Stimulated activated CD4-positive, alpha-beta T cell treated with anti-CD3 and anti-CD28 coated beads, Interleukin-4, amount 100 ng/mL, for 24 hours (primary cell): Measurements from ENCODE around the gene PPP2R1A.
"Not testable (repeated sequence)": the region's sequence is repeated elsewhere in the genome, so short reads cannot be mapped to it uniquely, and the experiment has no call there.

Experiments
- DNase-seq: peaks from one replicate; pipeline ENCODE4 v3.0.0-alpha.2; 2020

Gene PPP2R1A

DNA sequence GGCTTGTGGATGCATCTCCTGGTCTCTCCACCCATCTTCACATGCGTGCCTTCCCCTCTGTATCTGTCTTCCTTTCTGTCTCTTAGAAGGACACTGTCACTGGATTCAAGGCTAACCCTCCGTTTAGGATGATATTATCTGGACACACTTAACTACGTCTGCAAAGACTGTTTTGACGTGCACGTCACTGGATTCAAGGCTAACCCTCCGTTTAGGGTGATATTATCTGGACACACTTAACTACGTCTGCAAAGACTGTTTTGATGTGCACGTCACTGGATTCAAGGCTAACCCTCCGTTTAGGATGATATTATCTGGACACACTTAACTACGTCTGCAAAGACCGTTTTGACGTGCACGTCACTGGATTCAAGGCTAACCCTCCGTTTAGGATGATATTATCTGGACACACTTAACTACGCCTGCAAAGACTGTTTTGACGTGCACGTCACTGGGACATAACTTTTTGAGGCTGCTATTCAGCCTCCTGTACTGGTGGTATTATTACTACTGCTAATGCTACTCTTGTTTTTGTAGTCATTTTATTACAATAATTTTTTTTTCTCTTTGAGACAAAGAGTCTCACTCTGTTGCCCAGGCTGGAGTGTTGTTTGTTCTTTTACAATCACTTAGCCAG is 11.0 kb downstream of the PPP2R1A start:
- not testable (repeated sequence) for DNase-seq

GRCh38 chr19:52206481-52206880 is 16.6 kb downstream of the PPP2R1A start:
- DNase-seq = no peak

DNA sequence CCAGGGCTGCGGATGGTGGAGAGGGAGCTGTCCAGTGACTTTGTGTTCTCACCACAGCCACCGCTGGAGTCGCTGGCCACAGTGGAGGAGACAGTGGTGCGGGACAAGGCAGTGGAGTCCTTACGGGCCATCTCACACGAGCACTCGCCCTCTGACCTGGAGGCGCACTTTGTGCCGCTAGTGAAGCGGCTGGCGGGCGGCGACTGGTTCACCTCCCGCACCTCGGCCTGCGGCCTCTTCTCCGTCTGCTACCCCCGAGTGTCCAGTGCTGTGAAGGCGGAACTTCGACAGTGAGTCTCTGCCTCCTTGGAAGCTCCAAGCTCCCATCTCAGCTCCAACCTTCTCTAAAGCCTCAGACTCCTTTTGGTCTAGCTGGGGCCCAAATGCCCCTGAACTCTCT is 21.4 kb downstream of the PPP2R1A start:
- DNase-seq = no peak

DNA sequence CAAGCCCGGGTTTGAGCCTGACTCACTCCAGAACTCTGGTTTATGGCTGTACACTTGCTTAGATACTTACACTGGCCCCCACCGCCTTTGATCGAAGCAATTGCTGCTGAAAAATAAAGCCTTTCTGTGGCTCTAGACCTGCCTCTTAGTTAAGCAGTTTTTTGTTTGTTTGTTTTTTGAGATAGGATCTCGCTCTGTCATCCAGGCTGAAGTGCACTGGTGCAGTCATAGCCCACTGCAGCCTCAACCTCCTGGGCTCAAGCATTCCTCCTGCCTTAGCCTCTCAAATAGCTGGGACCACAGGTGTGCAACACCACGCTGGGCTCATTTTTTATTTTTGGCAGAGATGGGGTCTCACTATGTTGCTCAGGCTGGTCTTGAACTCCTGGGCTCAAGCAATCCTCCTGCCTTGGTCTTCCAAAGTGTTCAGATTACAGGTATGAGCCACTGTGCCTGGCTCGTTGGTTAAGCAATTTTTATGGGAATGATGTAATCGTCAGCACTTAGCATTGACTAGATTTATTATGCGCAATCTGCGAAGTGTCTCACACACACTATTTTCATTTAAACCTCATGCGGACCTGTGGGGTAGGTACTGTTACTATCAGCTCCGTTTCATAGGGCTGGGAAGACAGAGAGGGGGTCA is 22.2 kb downstream of the PPP2R1A start:
- no peak for DNase-seq

DNA sequence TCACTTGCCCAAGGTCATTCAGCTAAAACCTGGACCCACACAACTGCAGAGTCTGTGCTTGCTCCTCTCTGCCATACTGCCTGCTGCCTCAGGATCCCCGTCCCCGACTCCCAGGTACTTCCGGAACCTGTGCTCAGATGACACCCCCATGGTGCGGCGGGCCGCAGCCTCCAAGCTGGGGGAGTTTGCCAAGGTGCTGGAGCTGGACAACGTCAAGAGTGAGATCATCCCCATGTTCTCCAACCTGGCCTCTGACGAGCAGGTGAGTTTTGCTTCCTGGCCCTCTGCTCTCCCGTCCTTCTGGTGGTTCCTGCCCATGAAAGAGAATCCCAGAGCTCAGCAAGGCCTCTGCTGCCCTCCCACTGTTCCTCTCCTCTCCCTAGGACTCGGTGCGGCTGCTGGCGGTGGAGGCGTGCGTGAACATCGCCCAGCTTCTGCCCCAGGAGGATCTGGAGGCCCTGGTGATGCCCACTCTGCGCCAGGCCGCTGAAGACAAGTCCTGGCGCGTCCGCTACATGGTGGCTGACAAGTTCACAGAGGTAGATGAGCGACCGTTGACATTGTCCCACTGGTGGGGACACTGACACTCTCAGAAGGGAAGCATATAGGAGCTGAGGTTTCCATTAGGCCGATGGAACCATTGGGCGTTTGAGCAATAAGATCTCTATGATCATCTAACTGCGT is 22.9 kb downstream of the PPP2R1A start:
- no peak for DNase-seq

DNA sequence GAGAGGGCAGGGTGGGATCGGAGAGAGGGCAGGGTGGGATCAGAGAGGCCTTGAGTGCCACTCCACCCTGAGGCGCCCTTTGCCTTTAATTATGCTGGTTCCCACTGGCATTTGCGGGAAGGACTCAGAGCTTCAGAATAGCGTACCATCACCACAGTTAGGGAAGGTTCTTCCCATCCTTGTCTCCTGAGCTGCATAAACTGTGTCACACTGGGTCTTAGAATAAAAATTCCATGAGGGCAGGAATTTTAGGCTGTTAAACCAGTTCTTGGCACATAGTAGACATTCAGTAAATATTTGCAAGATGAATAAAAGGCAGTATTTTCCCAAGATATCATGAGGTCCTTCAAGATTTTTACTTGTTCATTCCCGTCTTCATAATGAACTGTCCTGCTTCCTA is 24.4 kb downstream of the PPP2R1A start:
- DNase-seq = no peak

DNA sequence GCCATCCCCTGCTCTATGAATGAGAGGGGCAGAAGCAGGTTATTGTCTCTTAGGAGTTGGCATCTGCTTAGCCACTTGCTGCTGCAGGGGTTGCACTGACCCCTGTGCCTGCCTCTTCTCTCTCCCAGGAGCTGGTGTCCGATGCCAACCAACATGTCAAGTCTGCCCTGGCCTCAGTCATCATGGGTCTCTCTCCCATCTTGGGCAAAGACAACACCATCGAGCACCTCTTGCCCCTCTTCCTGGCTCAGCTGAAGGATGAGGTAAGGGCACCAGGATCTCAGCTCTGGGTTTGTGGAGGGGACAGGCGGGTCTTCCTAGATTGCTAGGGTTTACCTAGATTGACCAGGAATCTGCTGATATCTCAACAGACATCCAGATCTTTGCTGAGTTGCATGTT is 26.5 kb downstream of the PPP2R1A start:
- DNase-seq = no peak

DNA sequence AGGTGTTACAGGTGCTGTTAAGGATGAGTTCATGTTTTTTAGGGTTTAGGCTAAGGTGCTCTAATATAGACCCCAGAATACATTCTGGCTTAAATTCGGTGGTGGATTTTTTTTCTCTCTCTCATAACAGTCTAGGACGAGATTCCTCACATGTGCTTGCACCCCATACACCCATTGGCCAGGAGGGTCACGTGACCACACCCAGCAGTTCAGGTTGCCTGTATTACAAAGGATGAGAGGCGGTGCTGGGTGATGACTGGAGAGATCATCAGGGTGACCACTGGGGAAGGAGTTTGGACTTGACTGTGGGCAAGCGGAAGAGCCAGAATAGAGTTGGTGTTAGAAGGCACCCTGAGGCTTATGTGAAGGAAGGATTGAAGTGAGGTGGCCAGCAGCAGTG is 27.7 kb downstream of the PPP2R1A start:
- DNase-seq = no peak

- DNase-seq = no peak
These were observed 29.8 kb downstream of the PPP2R1A start for GRCh38 chr19:52219611-52220010.

DNA sequence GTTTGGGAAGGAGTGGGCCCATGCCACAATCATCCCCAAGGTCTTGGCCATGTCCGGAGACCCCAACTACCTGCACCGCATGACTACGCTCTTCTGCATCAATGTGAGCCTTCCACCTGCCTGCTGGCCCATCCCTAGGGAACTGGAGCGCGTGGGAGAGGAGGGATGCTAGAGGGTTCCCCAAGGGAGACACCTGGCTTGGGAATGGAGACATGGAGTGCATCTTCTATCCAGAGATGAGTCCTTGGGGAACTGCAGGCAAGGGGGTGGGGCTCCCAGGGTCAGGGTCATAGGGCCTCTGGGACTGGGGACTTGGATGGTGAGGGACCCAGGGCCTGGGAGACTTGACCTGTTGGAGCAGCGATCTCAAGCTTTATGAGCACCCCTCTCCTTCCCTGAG is 31.2 kb downstream of the PPP2R1A start:
- DNase-seq = no peak

GRCh38 chr19:52221831-52222375 is 32.1 kb downstream of the PPP2R1A start:
- DNase-seq = no peak

DNA sequence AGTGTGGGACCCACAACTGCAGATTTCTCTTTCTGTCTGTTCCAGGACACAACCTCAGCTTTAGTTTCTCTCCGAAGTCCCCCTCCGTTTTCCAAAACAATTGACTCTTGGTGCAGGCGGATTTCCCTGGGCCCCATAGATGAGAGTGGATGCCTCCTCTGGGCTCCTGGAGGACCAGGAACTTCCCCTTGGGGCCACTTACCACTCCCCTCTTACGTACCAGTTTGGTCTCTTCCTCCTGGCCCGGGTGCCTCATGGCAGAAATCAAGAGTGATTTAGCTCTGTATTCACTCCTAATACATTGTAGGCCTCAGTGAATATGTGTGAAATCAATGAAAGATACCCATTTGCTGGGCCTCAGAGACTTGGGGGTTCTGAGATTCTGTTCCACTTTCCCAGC is 34.4 kb downstream of the PPP2R1A start:
- no peak for DNase-seq

- DNase-seq = no peak
These were observed 36.8 kb downstream of the PPP2R1A start for GRCh38 chr19:52226652-52227051.

DNA sequence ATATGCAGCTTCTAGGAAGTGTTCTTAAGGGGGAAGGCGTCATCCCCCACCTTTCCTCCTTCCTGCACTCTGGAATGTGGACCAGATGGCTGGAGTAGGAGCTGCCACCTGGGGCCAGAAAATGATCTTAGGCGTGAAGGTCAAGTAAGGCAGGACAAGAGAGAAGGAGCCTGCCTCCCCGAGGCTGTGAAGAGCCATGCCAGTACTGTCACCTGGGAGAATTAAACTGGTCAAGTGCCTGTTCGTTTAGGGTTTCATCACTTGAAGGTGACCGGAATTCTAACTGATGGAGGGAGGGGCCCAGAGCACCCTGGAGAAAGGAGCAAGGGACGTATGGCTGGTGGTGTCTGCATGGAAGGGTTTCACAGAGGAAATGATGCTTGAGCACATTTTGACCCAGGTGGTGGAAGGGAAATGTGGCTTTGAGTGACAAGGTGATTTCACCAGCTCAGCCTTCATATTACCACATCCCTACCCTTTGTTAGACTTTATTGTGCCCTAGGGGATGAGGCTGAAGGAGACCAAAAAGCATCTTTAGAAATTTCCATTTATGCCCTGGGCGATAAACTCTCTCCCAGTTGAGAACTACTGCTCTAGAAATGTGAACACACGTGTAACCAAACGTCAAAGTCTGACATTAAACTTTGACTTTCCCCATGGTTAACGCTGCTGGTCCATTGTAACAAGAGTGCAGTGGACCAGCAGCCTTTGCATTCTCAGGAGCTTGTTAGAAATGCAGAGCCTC is 37.5 kb downstream of the PPP2R1A start:
- no peak for DNase-seq

GRCh38 chr19:52227980-52228379 is 38.1 kb downstream of the PPP2R1A start:
- DNase-seq = no peak

- DNase-seq = no peak
These were observed 39.7 kb downstream of the PPP2R1A start for GRCh38 chr19:52229524-52229923.

GRCh38 chr19:52230685-52231084 is 40.8 kb downstream of the PPP2R1A start:
- DNase-seq = no peak

DNA sequence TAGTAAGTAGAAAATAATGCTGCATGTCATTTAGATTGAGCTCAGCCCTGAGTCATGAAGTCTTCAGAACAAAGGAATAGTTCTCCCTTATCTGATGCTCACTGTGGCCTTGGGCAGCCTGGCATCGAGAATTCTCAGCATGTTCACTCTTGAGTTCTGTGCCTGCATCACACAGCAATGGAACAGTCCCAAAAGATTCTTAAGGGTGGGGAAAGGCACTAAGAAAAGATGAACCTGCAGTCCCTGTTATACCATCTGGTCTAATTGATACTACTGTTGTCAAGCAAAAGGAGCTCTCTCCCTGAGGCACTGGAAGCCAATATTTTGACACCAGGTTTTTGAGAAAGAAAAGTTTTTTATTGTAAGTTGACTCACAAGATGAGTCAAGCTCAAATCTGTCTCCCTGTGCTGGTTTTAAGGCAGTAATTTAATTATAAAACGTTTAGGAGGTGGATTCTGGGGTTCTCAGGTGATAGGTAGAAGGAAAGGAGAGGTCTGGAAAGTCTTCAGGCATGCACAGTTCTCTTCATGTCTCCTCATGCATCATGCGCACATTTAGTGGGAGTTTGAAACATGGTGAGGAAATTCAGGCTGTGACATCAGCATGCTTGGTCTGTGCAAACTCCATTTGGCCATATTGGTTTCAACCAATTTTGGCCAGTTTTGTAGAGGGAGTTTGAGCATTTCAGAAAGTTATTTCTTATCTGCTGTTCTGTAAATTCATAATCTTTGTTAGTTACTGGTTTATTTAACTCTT is 41.5 kb downstream of the PPP2R1A start:
- DNase-seq = no peak

GRCh38 chr19:52234406-52234805 is 44.6 kb downstream of the PPP2R1A start:
- DNase-seq = no peak

DNA sequence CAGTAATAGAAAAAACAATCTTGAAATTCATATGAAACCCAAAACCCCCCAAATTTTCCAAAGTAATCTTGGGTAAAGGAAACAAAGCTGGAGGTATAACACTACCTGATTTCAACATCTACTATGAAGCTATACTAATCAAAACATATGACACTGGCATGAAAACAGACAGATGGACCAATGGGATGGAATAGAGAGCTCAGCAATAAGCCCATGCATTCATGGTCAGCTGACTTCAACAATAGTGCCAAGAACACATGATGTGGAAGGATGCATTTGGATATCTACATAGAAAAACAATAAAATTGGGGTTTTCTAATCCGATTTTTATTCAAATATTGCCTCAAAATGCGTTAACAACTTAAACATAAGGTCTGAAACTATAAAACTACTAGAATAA is 47.3 kb downstream of the PPP2R1A start:
- DNase-seq = no peak

DNA sequence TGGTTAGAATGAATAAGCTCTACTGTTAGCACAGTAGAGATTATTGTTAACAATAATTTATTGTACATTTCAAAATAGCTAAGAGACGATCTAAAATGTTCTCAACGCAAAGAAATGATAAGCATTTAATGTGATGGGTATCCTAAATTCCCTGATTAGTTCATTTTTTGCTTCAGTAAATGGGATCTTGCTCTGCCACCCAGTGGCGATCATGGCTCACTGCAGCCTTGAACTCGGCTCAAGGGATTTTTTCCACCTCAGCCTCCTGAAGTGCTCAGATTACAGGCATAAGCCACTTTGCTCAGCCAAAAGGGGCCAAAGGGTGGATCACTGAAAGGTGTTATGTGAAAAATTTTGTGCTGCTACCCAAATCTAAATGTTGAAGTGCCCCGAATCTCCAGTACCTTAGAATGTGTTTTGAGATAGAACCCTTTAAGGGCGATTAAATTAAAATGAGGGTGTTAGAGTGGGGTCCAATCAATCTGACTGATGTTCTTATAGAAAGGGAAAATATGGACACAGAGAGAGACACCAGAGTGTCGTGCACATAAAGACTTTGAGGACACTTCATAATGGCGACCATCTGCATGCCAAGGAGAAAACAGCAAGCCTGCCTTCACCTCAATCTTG is 48.0 kb downstream of the PPP2R1A start:
- DNase-seq = peak; percentile 63

- no peak for DNase-seq
These were observed 54.2 kb downstream of the PPP2R1A start for GRCh38 chr19:52244021-52244420.
